Activated B cell treated with CpG ODN at 0.5 μM for 24 hours (primary cell): ENCODE results near the gene CISD3. TPM values are rescaled to one million over a fixed set of nuclear protein-coding genes. Genes with fewer than 3 reads are reported as not detected.

Experiments
- ATAC-seq: fragments of 200-7000 bp; cut with Tn5 transposase; one replicate; pipeline ENCODE4 v1.10.0; 2021; ENCODE audit warnings: low read depth, mild to moderate bottlenecking, moderate library complexity
- CTCF ChIA-PET: fragments of 350-600 bp; sonication (Branson Sonifier 250); formaldehyde crosslinking; loops from one replicate; lab custom pipeline; 2021; ENCODE audit warnings: antibody characterized with exemption; lab: Charles Lee
- POLR2A ChIA-PET: fragments of 350-600 bp; sonication (Branson Sonifier 250); formaldehyde crosslinking; loops from one replicate; lab custom pipeline; 2021; ENCODE audit warnings: antibody characterized with exemption; lab: Charles Lee
- DNase-seq: peaks from one replicate; pipeline ENCODE4 v3.0.0; 2022
- H3K27ac Mint-ChIP-seq: one replicate; pipeline ENCODE4 v1.8.0; 2020; ENCODE audit warnings: mixed read lengths
- H3K27me3 Mint-ChIP-seq: one replicate; pipeline ENCODE4 v1.8.0; 2021; ENCODE audit warnings: mixed read lengths
- H3K36me3 Mint-ChIP-seq: one replicate; pipeline ENCODE4 v1.8.0; 2021; ENCODE audit warnings: low read depth, mixed read lengths
- H3K4me1 Mint-ChIP-seq: one replicate; pipeline ENCODE4 v1.8.0; 2021; ENCODE audit warnings: mixed read lengths
- H3K4me3 Mint-ChIP-seq: one replicate; pipeline ENCODE4 v1.8.0; 2020; ENCODE audit warnings: mild to moderate bottlenecking, mixed read lengths
- H3K9me3 Mint-ChIP-seq: one replicate; pipeline ENCODE4 v1.8.0; 2020; ENCODE audit warnings: mixed read lengths
- CTCF ChIP-seq: fragments of 200-600 bp; IDR thresholded peaks from one replicate; pipeline ENCODE4 v1.8.0; 2022; ENCODE audit warnings: antibody characterized with exemption, mild to moderate bottlenecking
- intact Hi-C: fragments of 100-400 bp; cut with micrococcal nuclease; formaldehyde crosslinking; loops from one replicate; pipeline ENCODE4 v1.15.1; 2024
- total RNA-seq: library from RNA; stranded (reverse); gene quantifications from 2 replicates; pipeline ENCODE4 v1.2.3, GENCODE V29; 2022

CISD3 gene
- total RNA-seq, 1 donor from 2014 or later: 12.1 TPM

- Mint-ChIP-seq H3K4me1 (peaks cover 20% of the 10 kb centered on the region), H3K9me3 (no peaks in the 10 kb centered on the region), H3K27ac (no peak overlapping the region), H3K36me3 (peaks cover 77% of the 10 kb centered on the region), H3K27me3 (no peaks in the 10 kb centered on the region), H3K4me3 (no peak overlapping the region)
- ChIA-PET CTCF (interaction anchor here (1.4 kb wide), 1 partner anchor 8 kb away, joined by 3 read pairs; no protein-coding TSS in a partner anchor), POLR2A (interaction anchor here (0.6 to 1.3 kb wide), 5 partner anchors 9 to 514 kb away, joined by 3 to 5 read pairs (median 4); partner anchors contain the start of gene MLLT6)
- intact Hi-C loops: no loop called here
- TF ChIP-seq CTCF: no peak
- ATAC-seq: no peak
- no peak for DNase-seq
Measured at GRCh38 chr17:38719289-38719942, 10.7 kb upstream of the CISD3 start.

- intact Hi-C loops: no loop called here
- Mint-ChIP-seq H3K9me3 (no peaks in the 10 kb centered on the region), H3K36me3 (peaks cover 74% of the 10 kb centered on the region), H3K27ac (no peak overlapping the region), H3K27me3 (no peaks in the 10 kb centered on the region), H3K4me1 (peaks cover 20% of the 10 kb centered on the region), H3K4me3 (no peak overlapping the region)
- no peak for TF ChIP-seq CTCF
- DNase-seq (no peak), ATAC-seq (no peak)
- ChIA-PET POLR2A (interaction anchor here (0.6 to 0.9 kb wide), 3 partner anchors 10 to 20 kb away, joined by 3 to 6 read pairs (median 4); partner anchors contain the start of gene MLLT6), CTCF (no interaction called here)
Measured at GRCh38 chr17:38719943-38720641, 10.0 kb upstream of the CISD3 start.

GRCh38 chr17:38720941-38721340, 9.2 kb upstream of the CISD3 start:
- ChIA-PET POLR2A (interaction anchor here (1.0 kb wide), 1 partner anchor 17 kb away, joined by 3 read pairs; no protein-coding TSS in a partner anchor), CTCF (no interaction called here)
- no peak for DNase-seq
- no peak for ATAC-seq
- Mint-ChIP-seq H3K36me3 (peaks cover 68% of the 10 kb centered on the region), H3K4me1 (peaks cover 15% of the 10 kb centered on the region), H3K27ac (no peak overlapping the region), H3K9me3 (no peaks in the 10 kb centered on the region), H3K27me3 (no peaks in the 10 kb centered on the region), H3K4me3 (no peak overlapping the region)
- intact Hi-C loops: no loop called here
- TF ChIP-seq CTCF: no peak

- no peaks in the 10 kb centered on the region for H3K27me3 Mint-ChIP-seq
- POLR2A ChIA-PET: interaction anchor here (1.0 to 1.6 kb wide), 2 partner anchors 16 to 18 kb away, joined by 3 to 4 read pairs; no protein-coding TSS in a partner anchor
- CTCF ChIA-PET: interaction anchor here (2.1 kb wide), 1 partner anchor 14 kb away, joined by 7 read pairs; no protein-coding TSS in a partner anchor
Measured at GRCh38 chr17:38721802-38722201, 8.3 kb upstream of the CISD3 start.

More at GRCh38 chr17:38721802-38722201, 8.3 kb upstream of the CISD3 start:
- peaks cover 64% of the 10 kb centered on the region for H3K36me3 Mint-ChIP-seq
- H3K4me1 Mint-ChIP-seq: peaks cover 20% of the 10 kb centered on the region
- no peak for DNase-seq
- no peak overlapping the region for H3K27ac Mint-ChIP-seq
- intact Hi-C loops: no loop called here
- H3K9me3 Mint-ChIP-seq: no peaks in the 10 kb centered on the region
- TF ChIP-seq CTCF: no peak
- ATAC-seq: no peak
- H3K4me3 Mint-ChIP-seq: no peak overlapping the region
